Measurements from ENCODE around the gene KCNMB2. TPM values are rescaled to one million over a fixed set of nuclear protein-coding genes. Genes with fewer than 3 reads are reported as not detected.

Gene KCNMB2
- total and polyA plus RNA-seq, 5 donors from 2014 or later, result not detected

DNA sequence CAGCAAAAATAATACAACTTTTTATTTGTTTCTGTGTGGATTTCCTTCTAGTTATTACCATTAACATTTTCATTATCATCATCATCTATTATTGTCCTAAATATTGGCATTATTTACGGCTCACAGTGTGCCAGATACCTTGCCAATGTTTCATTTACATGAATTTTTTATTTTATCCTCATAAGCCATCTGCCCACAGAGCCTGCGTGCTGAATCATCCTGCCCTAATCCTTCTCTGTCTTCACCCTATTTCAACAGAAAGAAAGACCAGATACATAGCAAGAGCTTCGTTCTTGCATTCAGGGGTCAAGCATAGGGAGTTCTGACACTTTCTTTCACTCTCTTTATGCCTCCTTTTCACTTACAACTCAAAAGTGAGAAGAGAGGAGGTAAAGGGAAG lies 82.0 kb downstream of the KCNMB2 start:
- ATAC-seq (ENCODE audit: low read depth in 2 of 2), result no peak
- H3K27me3 Mint-ChIP-seq, result peaks cover 4% of the 10 kb centered on the region
- H3K36me3 ChIP-seq (ENCODE audit: control insufficient read depth, insufficient read depth, low read length), result no peaks in the 10 kb centered on the region

DNA sequence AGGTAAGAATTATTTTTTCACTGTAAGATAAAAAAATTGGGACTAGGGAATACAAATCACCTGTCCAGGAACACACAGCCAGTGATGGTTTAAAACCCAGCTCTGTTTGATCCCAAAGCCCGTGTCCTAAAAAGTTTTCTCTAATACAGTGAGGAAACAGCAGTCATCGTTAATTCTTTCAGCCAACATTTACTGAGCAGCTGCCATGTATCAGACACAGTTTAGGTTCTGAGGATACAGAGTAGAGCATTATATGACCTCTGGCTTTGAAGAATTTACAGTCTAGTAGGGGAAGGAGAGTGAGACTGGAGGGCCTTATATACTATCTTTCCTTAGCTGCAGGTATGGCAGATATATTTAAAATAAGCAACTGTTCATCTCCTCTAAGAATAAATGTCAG lies 82.7 kb downstream of the KCNMB2 start:
- peaks cover 0 to 1% (median 0%) of the 10 kb centered on the region in 7 donors for H3K9me3 Mint-ChIP-seq
- H3K4me1 ChIP-seq (ENCODE audit: control insufficient read depth, insufficient read depth, low read length, poor library complexity, severe bottlenecking), result no peaks in the 10 kb centered on the region
- no peaks in the 10 kb centered on the region for H3K9me3 ChIP-seq (ENCODE audit: control insufficient read depth in 2 of 2, low read length in 2 of 2)
- no peak for DNase-seq
- ATAC-seq (ENCODE audit: low read depth in 2 of 2), result no peak
- no peaks in the 10 kb centered on the region for H3K4me1 Mint-ChIP-seq
- no peaks in the 10 kb centered on the region for H3K36me3 Mint-ChIP-seq
- H3K4me3 Mint-ChIP-seq, result no peak overlapping the region
- H3K4me3 ChIP-seq (ENCODE audit: low read depth, low read length), result no peak overlapping the region
- no peaks in the 10 kb centered on the region for H3K27me3 Mint-ChIP-seq
- H3K27me3 ChIP-seq (ENCODE audit: control insufficient read depth, insufficient read depth, low read length), result no peaks in the 10 kb centered on the region
- no peak overlapping the region for H3K27ac ChIP-seq (ENCODE audit: insufficient read depth, low read length, poor library complexity, severe bottlenecking)
- no peaks in the 10 kb centered on the region for H3K36me3 ChIP-seq (ENCODE audit: control insufficient read depth, insufficient read depth, low read length)
- H3K27ac Mint-ChIP-seq, result no peak overlapping the region

More for the DNA sequence above, 82.0 kb downstream of the KCNMB2 start:
- no peak overlapping the region for H3K4me3 ChIP-seq (ENCODE audit: low read depth, low read length)
- H3K4me3 Mint-ChIP-seq, result no peak overlapping the region
- no peaks in the 10 kb centered on the region for H3K4me1 Mint-ChIP-seq
- no peak for DNase-seq
- no peaks in the 10 kb centered on the region for H3K36me3 Mint-ChIP-seq
- no peaks in the 10 kb centered on the region for H3K27me3 ChIP-seq (ENCODE audit: control insufficient read depth, insufficient read depth, low read length)
- H3K27ac ChIP-seq (ENCODE audit: insufficient read depth, low read length, poor library complexity, severe bottlenecking), result no peak overlapping the region
- H3K27ac Mint-ChIP-seq, result no peak overlapping the region
- peaks cover 0 to 5% (median 0%) of the 10 kb centered on the region in 7 donors for H3K9me3 Mint-ChIP-seq
- H3K9me3 ChIP-seq (ENCODE audit: control insufficient read depth in 2 of 2, low read length in 2 of 2), result no peaks in the 10 kb centered on the region
- H3K4me1 ChIP-seq (ENCODE audit: control insufficient read depth, insufficient read depth, low read length, poor library complexity, severe bottlenecking), result no peaks in the 10 kb centered on the region

DNA sequence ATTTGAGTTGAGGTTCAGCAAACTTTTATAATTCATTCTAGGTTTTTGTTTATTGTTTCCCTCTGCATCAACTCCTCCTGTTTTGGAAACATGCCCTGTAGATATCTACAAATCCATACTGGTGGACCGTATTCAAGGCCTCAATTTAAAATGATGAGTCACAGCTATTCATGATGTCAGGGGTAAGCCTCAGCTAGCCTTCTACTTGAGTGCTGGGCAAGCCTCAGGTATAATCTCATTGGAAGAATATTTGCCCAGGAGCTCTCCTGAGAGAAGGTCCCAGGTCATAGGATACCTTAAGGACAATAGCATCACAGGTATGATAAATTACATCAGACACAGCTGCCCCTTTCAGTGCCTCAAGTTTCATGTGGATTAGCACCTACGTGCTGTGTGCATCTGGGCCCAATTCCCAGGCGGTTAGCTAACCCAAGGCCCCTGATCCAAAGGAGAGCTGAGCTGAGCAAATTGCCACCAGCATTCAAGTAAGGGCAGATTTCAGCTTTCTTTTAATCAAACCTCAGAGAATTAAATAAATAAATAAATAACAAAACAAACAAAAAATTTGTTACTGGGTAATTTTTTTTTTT lies 87.5 kb downstream of the KCNMB2 start:
- Histone ChIP-seq H3K27ac (ENCODE audit: insufficient read depth, low read length, poor library complexity, severe bottlenecking) (no peak overlapping the region), H3K4me3 (ENCODE audit: low read depth, low read length) (no peak overlapping the region), H3K4me1 (ENCODE audit: control insufficient read depth, insufficient read depth, low read length, poor library complexity, severe bottlenecking) (no peaks in the 10 kb centered on the region), H3K27me3 (ENCODE audit: control insufficient read depth, insufficient read depth, low read length) (no peaks in the 10 kb centered on the region), H3K36me3 (ENCODE audit: control insufficient read depth, insufficient read depth, low read length) (no peaks in the 10 kb centered on the region), H3K9me3 (ENCODE audit: control insufficient read depth in 2 of 2, low read length in 2 of 2) (no peaks in the 10 kb centered on the region)
- Mint-ChIP-seq H3K36me3 (no peaks in the 10 kb centered on the region), H3K4me3 (no peak overlapping the region), H3K27ac (no peak overlapping the region), H3K4me1 (no peaks in the 10 kb centered on the region), H3K27me3 (no peaks in the 10 kb centered on the region), H3K9me3 (peaks cover 0 to 1% (median 0%) of the 10 kb centered on the region in 7 donors)
- ATAC-seq (ENCODE audit: low read depth in 2 of 2), result no peak
- no peak for DNase-seq

DNA sequence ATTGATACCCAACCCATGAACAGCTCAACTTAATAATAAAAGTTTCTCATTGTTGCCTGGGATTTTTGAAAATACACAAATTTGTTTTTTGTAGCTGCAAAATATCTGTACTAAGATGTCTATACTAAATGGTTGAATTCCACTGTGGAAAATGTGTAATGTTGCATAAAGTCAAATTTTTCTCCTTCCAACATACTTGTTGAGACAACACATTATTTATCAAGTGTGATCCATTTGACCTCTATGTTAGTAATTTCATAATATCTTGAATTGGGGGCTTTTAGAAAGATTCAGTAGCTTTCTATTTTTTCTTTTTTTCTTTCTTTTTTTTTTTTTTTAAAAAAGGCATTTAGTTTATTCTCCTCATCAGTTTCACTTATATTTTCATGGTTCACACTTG lies 88.0 kb downstream of the KCNMB2 start:
- no peak overlapping the region for H3K27ac Mint-ChIP-seq
- no peak for ATAC-seq (ENCODE audit: low read depth in 2 of 2)

DNA sequence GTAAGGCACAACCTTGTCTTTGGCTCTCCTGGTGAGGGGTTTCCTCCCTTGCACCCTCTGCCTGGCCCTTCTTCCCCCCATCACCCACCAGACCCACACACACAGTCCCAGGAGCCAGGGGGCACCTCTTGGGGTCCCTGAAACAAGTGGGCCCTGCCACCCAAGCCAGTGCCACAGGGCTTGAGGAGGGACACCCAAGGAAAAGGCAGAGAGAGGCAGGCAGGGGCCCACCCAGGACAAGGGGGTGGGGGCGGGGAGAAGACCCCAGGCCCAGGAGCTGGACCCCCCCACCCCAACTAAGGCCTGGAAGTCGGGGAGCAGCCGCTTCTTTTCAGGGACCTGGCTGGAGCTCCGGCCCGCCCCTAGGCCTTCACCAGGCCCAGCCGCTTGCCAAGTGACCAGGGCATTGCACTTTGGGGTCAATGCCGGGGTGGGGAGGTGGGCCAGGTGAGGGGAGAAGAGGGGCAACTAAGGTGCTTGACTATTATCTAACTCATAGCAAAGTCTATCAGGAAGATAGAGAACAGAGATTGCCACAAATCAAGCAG lies 88.9 kb downstream of the KCNMB2 start:
- no peak for DNase-seq
- H3K36me3 Mint-ChIP-seq, result no peaks in the 10 kb centered on the region
- no peak overlapping the region for H3K4me3 ChIP-seq (ENCODE audit: low read depth, low read length)
- H3K4me1 ChIP-seq (ENCODE audit: control insufficient read depth, insufficient read depth, low read length, poor library complexity, severe bottlenecking), result no peaks in the 10 kb centered on the region
- no peak overlapping the region for H3K27ac Mint-ChIP-seq
- H3K27me3 Mint-ChIP-seq, result no peaks in the 10 kb centered on the region
- H3K9me3 Mint-ChIP-seq, result peaks cover 0 to 1% (median 0%) of the 10 kb centered on the region in 7 donors
- H3K27ac ChIP-seq (ENCODE audit: insufficient read depth, low read length, poor library complexity, severe bottlenecking), result no peak overlapping the region
- H3K27me3 ChIP-seq (ENCODE audit: control insufficient read depth, insufficient read depth, low read length), result no peaks in the 10 kb centered on the region
- ATAC-seq (ENCODE audit: low read depth in 2 of 2), result no peak
- no peaks in the 10 kb centered on the region for H3K4me1 Mint-ChIP-seq
- H3K36me3 ChIP-seq (ENCODE audit: control insufficient read depth, insufficient read depth, low read length), result no peaks in the 10 kb centered on the region
- no peaks in the 10 kb centered on the region for H3K9me3 ChIP-seq (ENCODE audit: control insufficient read depth in 2 of 2, low read length in 2 of 2)
- H3K4me3 Mint-ChIP-seq, result no peak overlapping the region

More for the DNA sequence above, 88.0 kb downstream of the KCNMB2 start:
- H3K9me3 ChIP-seq (ENCODE audit: control insufficient read depth in 2 of 2, low read length in 2 of 2), result no peaks in the 10 kb centered on the region
- H3K27ac ChIP-seq (ENCODE audit: insufficient read depth, low read length, poor library complexity, severe bottlenecking), result no peak overlapping the region
- peaks cover 0 to 1% (median 0%) of the 10 kb centered on the region in 7 donors for H3K9me3 Mint-ChIP-seq
- no peaks in the 10 kb centered on the region for H3K4me1 ChIP-seq (ENCODE audit: control insufficient read depth, insufficient read depth, low read length, poor library complexity, severe bottlenecking)
- H3K36me3 Mint-ChIP-seq, result no peaks in the 10 kb centered on the region
- no peak overlapping the region for H3K4me3 ChIP-seq (ENCODE audit: low read depth, low read length)
- no peak overlapping the region for H3K4me3 Mint-ChIP-seq
- H3K27me3 Mint-ChIP-seq, result no peaks in the 10 kb centered on the region
- DNase-seq, result no peak
- no peaks in the 10 kb centered on the region for H3K4me1 Mint-ChIP-seq
- no peaks in the 10 kb centered on the region for H3K36me3 ChIP-seq (ENCODE audit: control insufficient read depth, insufficient read depth, low read length)
- no peaks in the 10 kb centered on the region for H3K27me3 ChIP-seq (ENCODE audit: control insufficient read depth, insufficient read depth, low read length)

DNA sequence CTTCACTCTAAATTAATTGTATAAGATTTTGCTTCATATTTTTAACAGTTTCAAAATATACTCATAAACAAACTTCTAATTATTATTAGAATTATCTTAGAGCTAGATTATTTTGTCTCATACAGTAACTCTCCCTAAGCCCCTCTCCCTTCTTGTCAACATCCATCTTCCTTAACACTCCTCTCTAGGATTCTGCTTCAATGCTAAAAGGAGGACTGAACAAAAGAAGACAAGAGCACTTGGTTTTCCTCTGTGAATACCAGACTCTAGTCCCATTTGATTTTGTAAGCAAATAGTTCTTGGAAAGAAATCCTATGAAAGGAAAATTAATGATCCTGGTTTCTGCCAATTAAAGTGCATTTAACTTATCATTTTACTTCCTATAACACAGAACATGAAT lies 91.8 kb downstream of the KCNMB2 start:
- ATAC-seq (ENCODE audit: low read depth in 2 of 2) (no peak), DNase-seq (no peak)
- no peaks in the 10 kb centered on the region for H3K4me1 ChIP-seq (ENCODE audit: control insufficient read depth, insufficient read depth, low read length, poor library complexity, severe bottlenecking)
- no peak overlapping the region for H3K4me3 Mint-ChIP-seq
- no peaks in the 10 kb centered on the region for H3K27me3 ChIP-seq (ENCODE audit: control insufficient read depth, insufficient read depth, low read length)
- no peak overlapping the region for H3K27ac Mint-ChIP-seq
- peaks cover 0 to 4% (median 0%) of the 10 kb centered on the region in 7 donors for H3K9me3 Mint-ChIP-seq
- no peaks in the 10 kb centered on the region for H3K9me3 ChIP-seq (ENCODE audit: control insufficient read depth in 2 of 2, low read length in 2 of 2)
- no peaks in the 10 kb centered on the region for H3K36me3 ChIP-seq (ENCODE audit: control insufficient read depth, insufficient read depth, low read length)
- H3K27ac ChIP-seq (ENCODE audit: insufficient read depth, low read length, poor library complexity, severe bottlenecking), result no peak overlapping the region
- no peaks in the 10 kb centered on the region for H3K36me3 Mint-ChIP-seq
- H3K4me1 Mint-ChIP-seq, result no peaks in the 10 kb centered on the region
- no peaks in the 10 kb centered on the region for H3K27me3 Mint-ChIP-seq
- H3K4me3 ChIP-seq (ENCODE audit: low read depth, low read length), result no peak overlapping the region

DNA sequence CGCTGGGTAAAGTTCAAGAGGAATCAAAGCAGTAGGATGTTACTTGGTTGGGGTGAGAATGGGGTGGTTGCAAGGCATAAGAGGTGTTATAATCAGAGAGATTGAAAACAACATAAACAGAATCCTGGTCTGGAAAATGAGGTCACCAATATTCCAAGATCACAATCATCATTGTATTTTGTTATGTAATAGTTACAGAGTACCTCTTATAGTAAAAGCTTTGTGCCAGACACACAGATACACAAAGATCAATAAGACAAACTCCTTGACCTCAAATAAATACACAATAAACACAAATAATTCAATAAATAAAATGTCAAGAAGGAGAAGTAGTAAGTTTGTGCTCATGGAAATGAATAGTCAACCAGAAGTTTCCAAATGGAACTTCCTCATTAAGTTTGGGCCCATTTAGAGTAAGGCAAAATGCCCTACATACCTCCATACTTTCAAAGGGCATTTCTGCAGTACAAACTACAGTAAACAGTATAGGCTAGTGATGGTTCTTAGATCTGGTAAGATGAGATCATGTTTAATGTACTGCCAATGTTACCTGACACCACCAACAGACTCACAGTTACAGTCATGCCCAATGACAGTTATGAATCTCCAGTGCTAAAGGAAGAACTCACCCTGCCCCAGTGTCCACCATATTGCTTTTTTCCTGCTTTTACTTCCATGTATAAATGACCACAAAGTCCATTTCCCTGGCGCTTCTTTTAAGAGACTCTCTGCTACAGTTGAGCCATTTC lies 93.4 kb downstream of the KCNMB2 start:
- Mint-ChIP-seq H3K4me3 (no peak overlapping the region), H3K9me3 (peaks cover 0 to 10% (median 2%) of the 10 kb centered on the region in 7 donors), H3K36me3 (no peaks in the 10 kb centered on the region), H3K27me3 (no peaks in the 10 kb centered on the region), H3K4me1 (no peaks in the 10 kb centered on the region), H3K27ac (no peak overlapping the region)
- H3K36me3 ChIP-seq (ENCODE audit: control insufficient read depth, insufficient read depth, low read length), result no peaks in the 10 kb centered on the region
- H3K27ac ChIP-seq (ENCODE audit: insufficient read depth, low read length, poor library complexity, severe bottlenecking), result no peak overlapping the region
- H3K4me3 ChIP-seq (ENCODE audit: low read depth, low read length), result no peak overlapping the region
- ATAC-seq (ENCODE audit: low read depth in 2 of 2) (no peak), DNase-seq (no peak)
- no peaks in the 10 kb centered on the region for H3K4me1 ChIP-seq (ENCODE audit: control insufficient read depth, insufficient read depth, low read length, poor library complexity, severe bottlenecking)
- no peaks in the 10 kb centered on the region for H3K9me3 ChIP-seq (ENCODE audit: control insufficient read depth in 2 of 2, low read length in 2 of 2)
- H3K27me3 ChIP-seq (ENCODE audit: control insufficient read depth, insufficient read depth, low read length), result no peaks in the 10 kb centered on the region

Data from CD4-positive, CD25-positive, alpha-beta regulatory T cell (primary cell).